GM19468 (cell line): ENCODE measurements around the gene TRIM7.
A peak's percentile ranks its signal among the peaks of the same experiment; 100 is the strongest.

ENCODE experiments used
- ATAC-seq: cut with Tn5 transposase; IDR thresholded peaks from one replicate; pipeline ENCODE4 v1.9.1; 2021; ENCODE audit warnings: mild to moderate bottlenecking, moderate library complexity, moderate number of reproducible peaks; ENCODE audit not compliant: unreplicated experiment; ENCODE audit errors: extremely low read depth

Gene TRIM7

GRCh38 chr5:181197326-181197951 is 7.6 kb downstream of the TRIM7 start:
- ATAC-seq = no peak

DNA sequence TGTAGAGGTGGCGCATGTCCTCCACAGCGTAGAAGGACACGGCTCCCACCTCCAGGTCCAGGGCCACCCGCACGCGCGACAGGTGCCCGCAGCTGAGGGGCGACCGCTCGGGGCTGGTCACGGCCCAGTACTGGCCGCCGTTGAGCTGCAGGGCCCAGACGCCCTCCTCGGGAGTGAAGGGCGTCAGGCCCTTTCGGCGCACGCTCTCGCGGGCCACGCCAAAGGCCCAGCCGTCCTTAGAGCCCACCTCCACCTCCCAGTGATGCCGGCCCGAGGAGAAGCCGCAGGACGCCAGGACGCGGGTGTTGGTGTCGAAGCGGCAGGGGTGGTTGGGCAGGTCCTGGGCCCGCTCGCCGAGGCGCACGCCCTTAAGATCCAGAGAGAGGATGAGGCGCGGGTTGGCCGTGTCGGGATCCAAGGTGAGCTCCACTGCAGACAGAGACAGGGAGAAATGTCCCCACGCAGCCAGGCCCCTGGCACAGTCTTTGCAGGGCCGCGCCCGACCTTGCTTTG is 9.7 kb downstream of the TRIM7 start:
- ATAC-seq = no peak

GRCh38 chr5:181194489-181195248 is 10.3 kb downstream of the TRIM7 start:
- no peak for ATAC-seq

GRCh38 chr5:181193656-181194055 is 11.3 kb downstream of the TRIM7 start:
- ATAC-seq = no peak

- ATAC-seq = no peak
Observed at GRCh38 chr5:181192337-181193046, 12.5 kb downstream of the TRIM7 start.

- ATAC-seq = peak; percentile 66
Observed at GRCh38 chr5:181191526-181192336, 13.3 kb downstream of the TRIM7 start.

DNA sequence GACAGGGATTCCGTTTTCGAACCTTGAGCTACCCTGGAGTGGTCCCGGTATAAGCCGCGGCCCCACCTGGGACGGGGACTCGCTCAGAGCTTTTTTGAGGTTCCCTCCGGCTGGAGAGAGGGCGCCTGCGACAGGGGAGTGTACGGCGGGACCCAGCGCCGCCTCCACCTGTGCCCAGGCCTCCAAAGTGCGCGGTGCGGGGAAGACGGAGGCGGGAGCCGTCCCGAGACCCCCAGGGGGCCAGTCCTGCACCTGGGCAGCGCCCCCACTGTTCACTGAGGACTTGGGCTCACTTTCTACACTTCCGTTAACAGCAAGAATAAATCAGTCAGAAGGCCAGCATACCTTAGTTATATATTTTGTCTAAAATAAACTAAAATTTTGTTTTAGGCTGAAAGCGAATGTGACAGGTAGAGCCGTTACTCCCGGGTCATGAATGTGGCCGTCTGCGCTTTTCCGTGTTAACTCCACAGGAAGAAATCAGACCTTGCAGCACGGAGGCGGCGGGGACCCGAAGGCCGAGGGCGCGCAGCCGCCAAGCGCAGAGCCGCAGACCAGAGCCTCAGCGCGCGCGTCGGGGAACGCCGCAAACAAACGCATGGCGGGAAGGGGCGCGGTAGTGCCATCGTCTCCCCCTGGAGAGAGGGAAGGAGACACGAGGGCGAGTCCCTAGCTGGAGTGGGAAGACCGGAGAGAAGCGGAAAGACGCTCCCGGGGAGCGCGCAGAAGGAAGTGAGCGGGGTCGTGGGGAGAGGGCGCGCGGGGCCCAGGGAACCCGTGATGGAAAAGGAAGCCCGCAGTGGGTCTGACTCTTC is 14.1 kb downstream of the TRIM7 start:
- peak; percentile 1 for ATAC-seq

GRCh38 chr5:181189962-181190710 is 14.9 kb downstream of the TRIM7 start:
- ATAC-seq = no peak

- ATAC-seq = no peak
Observed at GRCh38 chr5:181189363-181189961, 15.5 kb downstream of the TRIM7 start.

- no peak for ATAC-seq
Observed at GRCh38 chr5:181188700-181189362, 16.2 kb downstream of the TRIM7 start.

- ATAC-seq = no peak
Observed at GRCh38 chr5:181187500-181188213, 17.3 kb downstream of the TRIM7 start.

DNA sequence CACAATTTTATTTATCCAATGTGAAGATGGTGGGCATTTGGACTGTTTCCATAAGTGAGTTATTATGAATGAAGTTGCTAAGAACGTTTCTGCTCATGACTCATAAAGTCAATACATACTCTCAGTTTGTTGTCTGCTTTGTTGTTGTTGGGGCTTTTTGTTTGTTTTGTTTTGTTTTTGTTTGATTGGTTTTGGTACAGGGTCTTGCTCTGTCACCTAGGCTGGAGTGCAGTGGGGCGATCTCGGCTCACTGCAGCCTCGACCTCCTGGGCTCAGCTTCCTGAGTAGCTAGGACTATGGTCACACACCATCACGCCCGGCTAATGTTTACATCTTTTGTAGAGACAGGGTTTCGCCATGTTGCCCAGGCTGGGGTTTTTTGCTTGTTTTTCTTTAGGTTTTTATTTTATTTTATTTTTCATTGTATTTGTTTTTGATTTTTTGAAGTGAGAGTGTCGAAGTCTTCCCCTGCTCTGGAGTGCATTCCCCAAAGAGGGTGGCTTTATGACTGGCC is 18.0 kb downstream of the TRIM7 start:
- no peak for ATAC-seq

- ATAC-seq = no peak
Observed at GRCh38 chr5:181186022-181186421, 19.0 kb downstream of the TRIM7 start.

DNA sequence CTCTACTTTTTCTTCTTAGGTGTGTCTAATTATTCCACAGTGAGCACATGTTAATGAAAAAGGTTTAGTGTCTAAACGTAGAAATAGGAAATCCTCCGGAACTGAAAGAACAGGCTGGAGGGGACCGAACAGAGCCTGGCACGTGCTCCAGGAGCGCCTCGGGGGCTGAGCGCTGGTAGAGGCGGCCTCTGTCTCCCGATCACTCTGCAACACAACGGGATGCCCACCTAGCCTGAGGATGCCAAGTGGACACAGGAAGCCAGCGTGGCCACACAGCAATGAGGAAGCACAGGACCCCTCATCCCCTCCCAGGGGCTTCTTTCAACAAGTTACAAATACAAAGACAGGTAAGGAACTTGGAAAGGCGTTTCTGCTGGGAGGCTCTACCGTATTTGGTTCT is 19.4 kb downstream of the TRIM7 start:
- ATAC-seq = no peak

GRCh38 chr5:181184845-181185216 is 20.2 kb downstream of the TRIM7 start:
- no peak for ATAC-seq

DNA sequence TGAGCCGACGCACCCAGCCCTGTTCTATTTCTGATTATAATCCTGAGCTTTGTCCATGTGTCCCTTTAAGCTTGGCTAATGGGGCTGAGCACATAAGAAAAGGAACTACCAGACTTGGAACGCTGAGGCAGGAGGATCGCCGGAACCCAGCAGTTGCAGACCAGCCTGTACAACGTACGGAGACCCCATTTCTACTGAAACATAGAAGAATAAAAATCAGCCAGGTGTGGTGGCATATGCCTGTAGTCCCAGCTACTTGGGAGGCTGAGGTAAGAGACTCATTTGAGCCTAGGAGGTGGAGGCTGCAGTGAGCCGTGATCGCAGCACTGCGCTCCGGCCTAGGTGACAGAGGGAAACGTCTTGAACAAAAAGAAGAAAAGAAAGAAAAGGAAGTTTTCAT is 22.3 kb downstream of the TRIM7 start:
- ATAC-seq = no peak
